A549 (cell line): ENCODE results near the gene FAM227A. TPM values are rescaled to one million over a fixed set of nuclear protein-coding genes. Genes with fewer than 3 reads are reported as not detected.

Experiments
- ATAC-seq, 2 experiments: fragments of 200-7000 bp in 1 of 2; fragments of >200 bp in 1 of 2; cut with Nextera tagmentation in 1 of 2; cut with Tn5 transposase in 1 of 2; 3 replicates each; pipeline versions ENCODE4 v1.8.0 to v1.9.1; 2018 to 2020; ENCODE audit warnings: mild to moderate bottlenecking in 1 of 2, moderate library complexity in 1 of 2
- CTCF ChIA-PET: fragments of 300-600 bp; sonication (Branson Sonifier 250); formaldehyde crosslinking; extraction: SDS; loops from one replicate; lab custom pipeline; 2021; ENCODE audit warnings: antibody characterized with exemption, inconsistent platforms; lab: Yijun Ruan, JAX
- POLR2A ChIA-PET: fragments of 350-600 bp; formaldehyde crosslinking; extraction: SDS; loops from one replicate; lab custom pipeline; 2021; ENCODE audit warnings: antibody characterized with exemption, inconsistent platforms; lab: Yijun Ruan, JAX
- DNase-seq, 2 experiments: peaks; one replicate each; pipeline versions ENCODE4 v3.0.0 to v3.0.0-alpha.2; 2011 to 2016; ENCODE audit warnings: low read depth in 1 of 2, low spot score in 1 of 2
- FAIRE-seq: peaks from 2 replicates; lab custom pipeline; 2011; peaks lifted over from hg19 to GRCh38; lab: Jason Lieb, UNC
- H3K27ac ChIP-seq, 2 experiments: fragments of >200 bp; sonication (Bioruptor Twin); formaldehyde crosslinking; 3 replicates each; pipeline ENCODE4 v1.5.1; 2016 to 2017
- H3K4me1 ChIP-seq: fragments of >200 bp; sonication (Bioruptor Twin); formaldehyde crosslinking; 3 replicates; pipeline ENCODE4 v1.6.1; 2016
- H3K4me2 ChIP-seq: fragments of >200 bp; sonication (Bioruptor Twin); formaldehyde crosslinking; 3 replicates; pipeline ENCODE4 v1.6.1; 2016
- H3K4me3 ChIP-seq: fragments of >200 bp; sonication (Bioruptor Twin); formaldehyde crosslinking; 3 replicates; pipeline ENCODE4 v1.5.1; 2016
- H3K9me3 ChIP-seq: fragments of >200 bp; sonication (Bioruptor Twin); formaldehyde crosslinking; 3 replicates; pipeline ENCODE4 v1.6.1; 2016
- CBX8 ChIP-seq: fragments of 200-600 bp; sonication (generic); IDR thresholded peaks from 2 replicates; pipeline ENCODE4 v1.6.1; 2016
- CEBPB ChIP-seq, 2 experiments: fragments of >200 bp in 1 of 2; sonication (Bioruptor Twin) in 1 of 2; formaldehyde crosslinking in 1 of 2; IDR thresholded peaks; 2 replicates each; pipeline ENCODE4 v1.6.1; 2012 to 2016
- CHD2 ChIP-seq: fragments of 150-350 bp; IDR thresholded peaks from 2 replicates; pipeline ENCODE4 v1.6.1; 2014; ENCODE audit warnings: low read length; ENCODE audit not compliant: partially characterized antibody
- CHD4 ChIP-seq: fragments of 200-600 bp; sonication (generic); IDR thresholded peaks from 2 replicates; pipeline ENCODE4 v1.6.1; 2016; ENCODE audit warnings: antibody characterized with exemption, mild to moderate bottlenecking, borderline replicate concordance
- E2F6 ChIP-seq: IDR thresholded peaks from 2 replicates; pipeline ENCODE4 v1.6.1; 2012; ENCODE audit warnings: low read depth, borderline replicate concordance
- EHF ChIP-seq: fragments of 250-450 bp; sonication (Bioruptor Pico); IDR thresholded peaks from 2 replicates; pipeline ENCODE4 v1.5.0; 2020; ENCODE audit warnings: mild to moderate bottlenecking
- FOSB ChIP-seq: fragments of 250-450 bp; sonication (Bioruptor Pico); IDR thresholded peaks from 2 replicates; pipeline ENCODE4 v1.5.0; 2020; ENCODE audit warnings: mild to moderate bottlenecking, moderate library complexity
- FOSL2 ChIP-seq, 2 experiments: fragments of 450-650 bp in 1 of 2; fragments of >200 bp in 1 of 2; sonication (Bioruptor Twin) in 1 of 2; formaldehyde crosslinking; IDR thresholded peaks; 2 replicates each; pipeline versions ENCODE4 v1.5.0 to v1.6.1; 2016 to 2020; ENCODE audit warnings: mild to moderate bottlenecking in 1 of 2, moderate library complexity in 1 of 2
- HEYL ChIP-seq: fragments of 250-450 bp; sonication (Bioruptor Pico); IDR thresholded peaks from 2 replicates; pipeline ENCODE4 v1.8.0; 2021; ENCODE audit warnings: mild to moderate bottlenecking, moderate library complexity
- HOXA7 ChIP-seq: fragments of 250-450 bp; sonication (Bioruptor Pico); IDR thresholded peaks from 2 replicates; pipeline ENCODE4 v1.5.0; 2020; ENCODE audit warnings: mild to moderate bottlenecking, moderate library complexity
- JUNB ChIP-seq: fragments of >200 bp; sonication (Bioruptor Twin); formaldehyde crosslinking; IDR thresholded peaks from 2 replicates; pipeline ENCODE4 v1.6.1; 2016
- KDM1A ChIP-seq: fragments of 200-600 bp; sonication (generic); IDR thresholded peaks from 2 replicates; pipeline ENCODE4 v1.6.1; 2016; ENCODE audit warnings: low read depth, mild to moderate bottlenecking
- MAZ ChIP-seq: fragments of 150-350 bp; IDR thresholded peaks from 2 replicates; pipeline ENCODE4 v1.6.1; 2014; ENCODE audit warnings: antibody characterized with exemption, low read depth, low read length, borderline replicate concordance
- NFE2L2 ChIP-seq: fragments of 150-350 bp; conservative IDR thresholded peaks from 2 replicates; pipeline ENCODE4 v1.6.1; 2014; ENCODE audit warnings: low read length
- NPAS2 ChIP-seq: fragments of 250-450 bp; sonication (Bioruptor Pico); IDR thresholded peaks from 2 replicates; pipeline ENCODE4 v1.8.0; 2022; ENCODE audit warnings: mild to moderate bottlenecking, moderate library complexity, borderline replicate concordance
- POLR2AphosphoS2 ChIP-seq: conservative IDR thresholded peaks from 2 replicates; pipeline ENCODE4 v1.6.1; 2012; ENCODE audit warnings: low read length, improper control_type of control experiment, inconsistent platforms
- RAD21 ChIP-seq, 2 experiments: fragments of >200 bp in 1 of 2; sonication (Bioruptor Twin) in 1 of 2; formaldehyde crosslinking in 1 of 2; IDR thresholded peaks in 1 of 2; conservative IDR thresholded peaks in 1 of 2; 2 replicates in 1 of 2; 3 replicates in 1 of 2; pipeline ENCODE4 v1.6.1; 2012 to 2018; ENCODE audit warnings: inconsistent platforms in 1 of 2
- RARB ChIP-seq: fragments of 250-450 bp; sonication (Bioruptor Pico); IDR thresholded peaks from 2 replicates; pipeline ENCODE4 v1.8.0; 2021; ENCODE audit warnings: mild to moderate bottlenecking, moderate library complexity
- RCOR1 ChIP-seq: fragments of 150-350 bp; IDR thresholded peaks from 2 replicates; pipeline ENCODE4 v1.6.1; 2014; ENCODE audit warnings: antibody characterized with exemption, low read length, low read depth
- RFX5 ChIP-seq: fragments of 450-650 bp; IDR thresholded peaks from 2 replicates; pipeline ENCODE4 v1.7.1; 2014; ENCODE audit warnings: antibody characterized with exemption, mild to moderate bottlenecking, moderate library complexity
- RNF2 ChIP-seq: fragments of 200-600 bp; sonication (generic); IDR thresholded peaks from 2 replicates; pipeline ENCODE4 v1.6.1; 2016; ENCODE audit warnings: low read depth, mild to moderate bottlenecking, antibody characterized with exemption, moderate library complexity, borderline replicate concordance
- SMC3 ChIP-seq: fragments of >200 bp; sonication (Bioruptor Twin); formaldehyde crosslinking; IDR thresholded peaks from 3 replicates; pipeline ENCODE4 v1.6.1; 2018; ENCODE audit warnings: inconsistent platforms
- SREBF2 ChIP-seq: fragments of 450-650 bp; IDR thresholded peaks from 2 replicates; pipeline ENCODE4 v1.6.1; 2014; ENCODE audit warnings: mild to moderate bottlenecking, moderate library complexity
- TFCP2L1 ChIP-seq: fragments of 250-450 bp; sonication (Bioruptor Pico); IDR thresholded peaks from 2 replicates; pipeline ENCODE4 v1.5.0; 2021; ENCODE audit warnings: mild to moderate bottlenecking
- TP53 ChIP-seq: fragments of 250-450 bp; sonication (Bioruptor Pico); IDR thresholded peaks from 2 replicates; pipeline ENCODE4 v1.5.0; 2021; ENCODE audit warnings: mild to moderate bottlenecking, moderate library complexity
- ZC3H11A ChIP-seq: fragments of 450-650 bp; IDR thresholded peaks from 2 replicates; pipeline ENCODE4 v1.6.1; 2014; ENCODE audit warnings: antibody characterized with exemption, mild to moderate bottlenecking
- ZSCAN20 ChIP-seq: fragments of 250-450 bp; sonication (Bioruptor Pico); IDR thresholded peaks from 2 replicates; pipeline ENCODE4 v1.8.0; 2022; ENCODE audit warnings: mild to moderate bottlenecking, moderate library complexity
- WGBS: methylation state at CpG from one replicate; pipeline ENCODE4 v1.1.6; 2017; ENCODE audit errors: missing lambda C conversion rate; 5-methylcytosine and 5-hydroxymethylcytosine counted together
- polyA plus RNA-seq, 4 experiments: library from polyadenylated mRNA; depleted of rRNA in 3 of 4; stranded (reverse); fragments of >200 nt; fragmentation: RNase III in 1 of 4; extraction: RNeasy Plus Mini Kit Qiagen cat#74134 plus additional on column Dnase treatment in 1 of 4; gene quantifications; 2 replicates in 3 of 4; 3 replicates in 1 of 4; pipeline ENCODE4 v1.2.3, GENCODE V29; 2011 to 2017
- TF ChIP-seq, protein P1 (sequence below): IDR thresholded peaks from 2 replicates; pipeline ENCODE4 v1.6.1; 2012
- TF ChIP-seq, protein P2 (sequence below): IDR thresholded peaks from 2 replicates; pipeline ENCODE4 v1.6.1; 2012
- TF ChIP-seq, protein P3 (sequence below): fragments of 150-350 bp; IDR thresholded peaks from 2 replicates; pipeline ENCODE4 v1.6.1; 2014; ENCODE audit warnings: low read depth, mild to moderate bottlenecking, low read length
- TF ChIP-seq, protein P4 (sequence below): fragments of 200-600 bp; sonication (generic); IDR thresholded peaks from 2 replicates; pipeline ENCODE4 v1.6.1; 2016; ENCODE audit warnings: antibody characterized with exemption, mild to moderate bottlenecking, moderate library complexity
- TF ChIP-seq, protein P5 (sequence below): fragments of 450-650 bp; IDR thresholded peaks from 2 replicates; pipeline ENCODE4 v1.6.1; 2014; ENCODE audit warnings: antibody characterized with exemption

Gene FAM227A
- polyA plus RNA-seq, 2 of the 4 experiments (the other 2 are of a cell fraction) = 1.4 to 3.5 TPM

DNA sequence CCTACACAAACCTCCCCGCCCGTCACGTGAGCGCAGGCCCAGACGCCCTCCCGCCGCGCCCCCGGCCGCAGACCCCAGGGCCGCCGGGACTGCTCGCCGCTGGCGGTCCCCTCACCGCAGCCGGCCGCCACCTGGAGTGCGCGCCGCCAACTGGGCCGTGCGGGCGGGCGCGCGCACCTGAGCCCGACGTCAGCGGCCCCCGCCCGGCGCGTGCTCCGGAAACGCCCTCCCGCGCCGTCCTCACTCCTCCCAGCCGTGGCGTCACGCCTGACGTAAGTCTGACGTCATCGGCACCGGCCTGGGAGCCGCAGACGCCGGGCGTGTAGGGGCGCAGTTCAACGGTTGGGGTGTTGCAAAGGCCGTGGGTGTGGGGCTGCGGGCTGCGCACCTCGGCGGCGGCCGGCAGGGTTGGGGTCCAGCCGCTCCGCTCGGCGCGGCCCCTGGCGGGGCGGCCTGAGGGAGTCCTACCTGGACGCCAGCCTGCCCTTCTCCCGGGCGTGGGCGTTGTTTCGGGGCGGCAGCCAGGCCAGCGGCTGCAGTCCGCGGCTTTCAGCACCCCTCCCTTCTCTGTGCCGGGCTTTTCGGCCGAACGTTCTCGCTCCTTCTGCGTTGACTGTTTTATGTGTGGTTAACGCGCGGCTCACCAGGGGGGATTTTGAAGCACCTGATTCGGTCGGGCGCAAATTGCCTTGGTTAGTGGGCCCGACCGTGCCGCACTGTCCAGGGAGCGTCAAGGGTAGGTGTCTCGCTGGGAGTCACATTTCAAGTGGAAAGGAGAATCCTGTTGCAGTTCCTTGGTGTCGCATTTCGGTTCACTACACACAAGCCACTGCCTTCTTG is 44.8 kb upstream of the FAM227A start, which contains the start of gene JOSD1:
TSS of gene JOSD1 (minus strand) at position 155 of the 840 bp plus-strand sequence. CDS start 956 bp downstream, outside the sequence.
- Histone ChIP-seq H3K27ac (peak within 1 kb of the TSS; percentile 96 to 99), H3K4me3 (peak within 1 kb of the TSS; percentile 88), H3K9me3 (no peaks in the 10 kb centered on the region), H3K4me1 (peaks cover 45% of the 10 kb centered on the region), H3K4me2 (peak within 1 kb of the TSS; percentile 86)
- ChIA-PET CTCF (interaction anchor here (1.6 kb wide), 1 partner anchor 17 kb away, joined by 4 read pairs; no protein-coding TSS in a partner anchor), POLR2A (interaction anchor here (2.9 kb wide), 1 partner anchor 19 kb away, joined by 12 read pairs; the partner anchor contains the start of gene TOMM22)
- ATAC-seq = peak; percentile 12 to 60
- DNase-seq = peak; percentile 64 to 95
- 10% methylated on average over 20 of the region's 94 CpGs for WGBS
- FAIRE-seq = no peak
- TF ChIP-seq ZC3H11A = no peak
- TF ChIP-seq CBX8 = no peak
- no peak for TF ChIP-seq JUNB
- TF ChIP-seq, protein P1, sequence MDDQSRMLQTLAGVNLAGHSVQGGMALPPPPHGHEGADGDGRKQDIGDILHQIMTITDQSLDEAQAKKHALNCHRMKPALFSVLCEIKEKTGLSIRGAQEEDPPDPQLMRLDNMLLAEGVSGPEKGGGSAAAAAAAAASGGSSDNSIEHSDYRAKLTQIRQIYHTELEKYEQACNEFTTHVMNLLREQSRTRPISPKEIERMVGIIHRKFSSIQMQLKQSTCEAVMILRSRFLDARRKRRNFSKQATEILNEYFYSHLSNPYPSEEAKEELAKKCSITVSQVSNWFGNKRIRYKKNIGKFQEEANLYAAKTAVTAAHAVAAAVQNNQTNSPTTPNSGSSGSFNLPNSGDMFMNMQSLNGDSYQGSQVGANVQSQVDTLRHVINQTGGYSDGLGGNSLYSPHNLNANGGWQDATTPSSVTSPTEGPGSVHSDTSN = no peak
- no peak for TF ChIP-seq NFE2L2
- TF ChIP-seq CEBPB (IDR thresholded peaks at IDR 0.05) = no peak
- TF ChIP-seq, protein P2, sequence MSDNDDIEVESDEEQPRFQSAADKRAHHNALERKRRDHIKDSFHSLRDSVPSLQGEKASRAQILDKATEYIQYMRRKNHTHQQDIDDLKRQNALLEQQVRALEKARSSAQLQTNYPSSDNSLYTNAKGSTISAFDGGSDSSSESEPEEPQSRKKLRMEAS = peak; percentile 36; the same call in 1 of the 2 replicates
- TF ChIP-seq, protein P3, sequence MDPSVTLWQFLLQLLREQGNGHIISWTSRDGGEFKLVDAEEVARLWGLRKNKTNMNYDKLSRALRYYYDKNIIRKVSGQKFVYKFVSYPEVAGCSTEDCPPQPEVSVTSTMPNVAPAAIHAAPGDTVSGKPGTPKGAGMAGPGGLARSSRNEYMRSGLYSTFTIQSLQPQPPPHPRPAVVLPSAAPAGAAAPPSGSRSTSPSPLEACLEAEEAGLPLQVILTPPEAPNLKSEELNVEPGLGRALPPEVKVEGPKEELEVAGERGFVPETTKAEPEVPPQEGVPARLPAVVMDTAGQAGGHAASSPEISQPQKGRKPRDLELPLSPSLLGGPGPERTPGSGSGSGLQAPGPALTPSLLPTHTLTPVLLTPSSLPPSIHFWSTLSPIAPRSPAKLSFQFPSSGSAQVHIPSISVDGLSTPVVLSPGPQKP = no peak
- TF ChIP-seq ZSCAN20 (CRISPR knock-in tag) = no peak
- TF ChIP-seq HEYL (CRISPR knock-in tag) = no peak
- TF ChIP-seq, protein P4, sequence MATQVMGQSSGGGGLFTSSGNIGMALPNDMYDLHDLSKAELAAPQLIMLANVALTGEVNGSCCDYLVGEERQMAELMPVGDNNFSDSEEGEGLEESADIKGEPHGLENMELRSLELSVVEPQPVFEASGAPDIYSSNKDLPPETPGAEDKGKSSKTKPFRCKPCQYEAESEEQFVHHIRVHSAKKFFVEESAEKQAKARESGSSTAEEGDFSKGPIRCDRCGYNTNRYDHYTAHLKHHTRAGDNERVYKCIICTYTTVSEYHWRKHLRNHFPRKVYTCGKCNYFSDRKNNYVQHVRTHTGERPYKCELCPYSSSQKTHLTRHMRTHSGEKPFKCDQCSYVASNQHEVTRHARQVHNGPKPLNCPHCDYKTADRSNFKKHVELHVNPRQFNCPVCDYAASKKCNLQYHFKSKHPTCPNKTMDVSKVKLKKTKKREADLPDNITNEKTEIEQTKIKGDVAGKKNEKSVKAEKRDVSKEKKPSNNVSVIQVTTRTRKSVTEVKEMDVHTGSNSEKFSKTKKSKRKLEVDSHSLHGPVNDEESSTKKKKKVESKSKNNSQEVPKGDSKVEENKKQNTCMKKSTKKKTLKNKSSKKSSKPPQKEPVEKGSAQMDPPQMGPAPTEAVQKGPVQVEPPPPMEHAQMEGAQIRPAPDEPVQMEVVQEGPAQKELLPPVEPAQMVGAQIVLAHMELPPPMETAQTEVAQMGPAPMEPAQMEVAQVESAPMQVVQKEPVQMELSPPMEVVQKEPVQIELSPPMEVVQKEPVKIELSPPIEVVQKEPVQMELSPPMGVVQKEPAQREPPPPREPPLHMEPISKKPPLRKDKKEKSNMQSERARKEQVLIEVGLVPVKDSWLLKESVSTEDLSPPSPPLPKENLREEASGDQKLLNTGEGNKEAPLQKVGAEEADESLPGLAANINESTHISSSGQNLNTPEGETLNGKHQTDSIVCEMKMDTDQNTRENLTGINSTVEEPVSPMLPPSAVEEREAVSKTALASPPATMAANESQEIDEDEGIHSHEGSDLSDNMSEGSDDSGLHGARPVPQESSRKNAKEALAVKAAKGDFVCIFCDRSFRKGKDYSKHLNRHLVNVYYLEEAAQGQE = no peak
- TF ChIP-seq SMC3 = no peak
- TF ChIP-seq CHD2 = no peak
- no peak for TF ChIP-seq NPAS2 (CRISPR knock-in tag)
- no peak for TF ChIP-seq TP53 (CRISPR knock-in tag)
- peak; percentile 50; the same call in 1 of the 2 replicates for TF ChIP-seq HOXA7 (CRISPR knock-in tag)
- no peak for TF ChIP-seq RARB (CRISPR knock-in tag)
- TF ChIP-seq FOSB (CRISPR knock-in tag) = no peak
- TF ChIP-seq RFX5 = no peak
- no peak for TF ChIP-seq RAD21 (conservative IDR thresholded peaks at IDR 0.05 in 1 of 2, IDR thresholded peaks at IDR 0.05 in 1 of 2)
- no peak for TF ChIP-seq FOSL2 (IDR thresholded peaks at IDR 0.05)
- TF ChIP-seq FOSL2 (CRISPR knock-in tag; IDR thresholded peaks at IDR 0.05) = peak; percentile 85
- 0 out of 2 replicates have a peak, but pooled peaks have one; percentile 33 for TF ChIP-seq TFCP2L1 (CRISPR knock-in tag)
- TF ChIP-seq CHD4 = no peak
- no peak for TF ChIP-seq E2F6
- no peak for TF ChIP-seq EHF (CRISPR knock-in tag)
- TF ChIP-seq RCOR1 = no peak
- TF ChIP-seq, protein P5, sequence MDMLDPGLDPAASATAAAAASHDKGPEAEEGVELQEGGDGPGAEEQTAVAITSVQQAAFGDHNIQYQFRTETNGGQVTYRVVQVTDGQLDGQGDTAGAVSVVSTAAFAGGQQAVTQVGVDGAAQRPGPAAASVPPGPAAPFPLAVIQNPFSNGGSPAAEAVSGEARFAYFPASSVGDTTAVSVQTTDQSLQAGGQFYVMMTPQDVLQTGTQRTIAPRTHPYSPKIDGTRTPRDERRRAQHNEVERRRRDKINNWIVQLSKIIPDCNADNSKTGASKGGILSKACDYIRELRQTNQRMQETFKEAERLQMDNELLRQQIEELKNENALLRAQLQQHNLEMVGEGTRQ = no peak
- TF ChIP-seq POLR2AphosphoS2 = no peak
- no peak for TF ChIP-seq RNF2
- TF ChIP-seq KDM1A = no peak
- no peak for TF ChIP-seq SREBF2
- peak; percentile 40; the same call in 1 of the 2 replicates for TF ChIP-seq MAZ
